WI38 (cell line): ENCODE measurements around the gene SHROOM4.

ENCODE experiments used
- H3K4me3 ChIP-seq: 2 replicates; pipeline ENCODE4 v1.5.1; 2011; ENCODE audit warnings: low read depth, mild to moderate bottlenecking, control low read depth, low read length
- TF ChIP-seq, protein P1 (sequence below): IDR thresholded peaks from 2 replicates; pipeline ENCODE4 v1.5.1; 2012; ENCODE audit warnings: low read depth, mild to moderate bottlenecking, control low read depth, low read length

The SHROOM4 gene

DNA sequence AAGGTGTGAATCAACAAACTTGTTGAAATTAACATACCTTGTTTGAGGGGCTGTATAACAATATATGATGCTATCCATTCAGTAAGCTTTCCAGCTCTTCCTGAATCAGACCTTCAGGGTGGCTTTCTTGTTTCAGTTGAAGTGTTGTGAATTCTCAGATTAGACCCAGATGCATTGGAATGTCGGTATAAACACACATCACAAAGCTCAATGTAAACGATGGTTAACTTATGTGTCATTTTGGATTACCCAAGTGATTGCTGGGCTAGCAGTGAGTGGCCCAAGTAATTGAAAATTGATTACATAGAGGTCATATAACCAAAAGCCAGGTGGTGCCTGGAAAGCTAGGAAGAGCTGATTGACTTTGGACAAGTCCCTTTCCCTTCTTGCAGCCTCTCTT, 115.0 kb downstream of the SHROOM4 start:
- H3K4me3 ChIP-seq = no peak overlapping the region
- TF ChIP-seq, protein P1, sequence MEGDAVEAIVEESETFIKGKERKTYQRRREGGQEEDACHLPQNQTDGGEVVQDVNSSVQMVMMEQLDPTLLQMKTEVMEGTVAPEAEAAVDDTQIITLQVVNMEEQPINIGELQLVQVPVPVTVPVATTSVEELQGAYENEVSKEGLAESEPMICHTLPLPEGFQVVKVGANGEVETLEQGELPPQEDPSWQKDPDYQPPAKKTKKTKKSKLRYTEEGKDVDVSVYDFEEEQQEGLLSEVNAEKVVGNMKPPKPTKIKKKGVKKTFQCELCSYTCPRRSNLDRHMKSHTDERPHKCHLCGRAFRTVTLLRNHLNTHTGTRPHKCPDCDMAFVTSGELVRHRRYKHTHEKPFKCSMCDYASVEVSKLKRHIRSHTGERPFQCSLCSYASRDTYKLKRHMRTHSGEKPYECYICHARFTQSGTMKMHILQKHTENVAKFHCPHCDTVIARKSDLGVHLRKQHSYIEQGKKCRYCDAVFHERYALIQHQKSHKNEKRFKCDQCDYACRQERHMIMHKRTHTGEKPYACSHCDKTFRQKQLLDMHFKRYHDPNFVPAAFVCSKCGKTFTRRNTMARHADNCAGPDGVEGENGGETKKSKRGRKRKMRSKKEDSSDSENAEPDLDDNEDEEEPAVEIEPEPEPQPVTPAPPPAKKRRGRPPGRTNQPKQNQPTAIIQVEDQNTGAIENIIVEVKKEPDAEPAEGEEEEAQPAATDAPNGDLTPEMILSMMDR = no peak

DNA sequence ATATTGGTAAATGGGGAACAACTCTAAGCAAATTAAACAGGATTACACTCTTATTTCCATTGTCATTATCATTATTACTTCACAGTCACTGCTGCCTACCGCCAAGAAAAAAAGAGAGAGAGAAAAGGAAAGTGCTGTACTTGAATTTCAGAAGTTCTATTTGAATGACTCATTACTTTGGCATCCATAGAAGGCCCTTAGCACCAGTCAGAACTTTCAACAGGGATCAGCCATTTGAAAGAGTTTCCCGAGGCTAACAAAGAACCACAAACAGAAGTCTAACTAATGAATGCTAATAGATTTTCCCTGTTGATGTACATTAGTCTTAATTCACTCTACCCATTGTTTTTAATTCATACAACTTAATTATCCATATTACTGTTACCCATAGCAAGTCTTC, 116.3 kb downstream of the SHROOM4 start:
- no peak overlapping the region for H3K4me3 ChIP-seq
- TF ChIP-seq, protein P1 = no peak

DNA sequence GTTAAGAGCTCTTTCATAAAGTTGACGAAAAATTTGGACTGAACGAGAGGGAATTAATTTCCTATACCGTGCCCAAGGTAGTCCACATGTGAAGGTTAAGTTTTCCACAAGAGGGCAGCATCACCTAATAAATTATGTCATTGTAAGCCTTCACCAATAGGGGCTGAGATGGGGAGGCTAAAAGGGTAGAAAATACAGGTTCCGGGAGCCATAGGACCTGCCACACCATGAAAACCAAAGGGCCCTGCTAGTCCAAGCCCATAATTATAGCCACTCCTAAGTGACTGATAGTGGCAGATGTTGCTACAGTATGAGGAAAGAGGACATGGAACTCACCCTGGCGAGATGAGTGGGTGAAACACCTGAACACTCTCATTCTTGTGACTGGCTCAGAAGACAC, 122.2 kb downstream of the SHROOM4 start:
- no peak overlapping the region for H3K4me3 ChIP-seq
- TF ChIP-seq, protein P1 = peak; percentile 37; the same call in 1 of the 2 replicates

DNA sequence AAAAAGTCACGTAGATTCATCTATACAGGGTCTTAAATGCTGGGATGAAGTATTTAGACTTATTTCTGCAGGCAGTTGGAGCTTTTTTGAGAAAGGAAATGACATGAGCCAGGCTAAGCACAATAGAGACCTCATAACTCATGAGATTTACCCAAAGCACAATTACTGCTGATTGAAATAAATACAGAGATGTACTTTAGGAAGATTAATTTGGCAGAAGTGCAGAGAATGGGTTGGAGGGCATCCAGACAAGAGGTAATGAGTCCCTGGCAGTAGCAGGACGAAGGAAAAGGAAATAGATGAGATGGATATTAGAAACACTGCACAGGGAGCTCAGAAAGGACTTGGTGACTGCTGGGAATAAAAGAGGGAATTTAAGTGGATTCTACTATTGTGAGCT, 129.1 kb downstream of the SHROOM4 start:
- TF ChIP-seq, protein P1 = no peak
- H3K4me3 ChIP-seq = no peak overlapping the region

DNA sequence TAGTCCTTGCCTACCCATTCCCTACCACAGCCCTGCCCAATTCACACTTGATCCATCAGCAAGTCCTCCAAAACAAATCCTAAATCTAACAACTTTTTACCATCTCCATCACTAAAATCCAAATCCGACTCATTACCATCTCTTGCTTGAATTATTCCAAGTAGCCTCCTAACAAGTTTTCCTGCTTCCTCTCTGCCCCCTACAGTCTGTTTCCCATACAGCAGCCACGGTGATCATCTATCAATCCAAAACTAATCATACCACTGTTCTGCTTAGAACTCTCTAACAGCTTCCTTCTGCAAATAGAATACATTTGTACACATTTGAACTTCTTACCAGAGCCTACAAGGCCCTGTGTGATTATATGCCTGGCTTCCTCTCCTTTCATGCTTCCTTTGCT, 133.0 kb downstream of the SHROOM4 start:
- TF ChIP-seq, protein P1 = no peak
- no peak overlapping the region for H3K4me3 ChIP-seq

DNA sequence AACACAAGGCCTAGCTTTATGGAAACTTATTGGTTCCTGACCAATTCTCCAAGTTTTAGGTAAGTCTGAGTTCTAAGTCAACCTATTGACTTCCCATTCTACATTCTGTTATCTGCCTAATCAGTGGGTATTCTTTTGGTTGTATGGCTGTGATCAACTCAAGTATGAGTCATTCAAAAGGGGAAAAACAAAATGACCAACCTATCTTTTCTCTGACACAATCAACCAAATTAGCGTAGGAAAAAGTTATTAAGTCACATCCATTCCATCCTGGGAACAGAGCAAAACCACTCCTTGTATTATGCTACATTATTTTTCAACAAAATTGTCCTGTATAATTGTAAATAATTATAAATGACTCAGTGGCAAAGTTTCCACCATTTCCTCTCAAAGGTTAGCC, 136.2 kb downstream of the SHROOM4 start:
- TF ChIP-seq, protein P1 = no peak
- H3K4me3 ChIP-seq = no peak overlapping the region

DNA sequence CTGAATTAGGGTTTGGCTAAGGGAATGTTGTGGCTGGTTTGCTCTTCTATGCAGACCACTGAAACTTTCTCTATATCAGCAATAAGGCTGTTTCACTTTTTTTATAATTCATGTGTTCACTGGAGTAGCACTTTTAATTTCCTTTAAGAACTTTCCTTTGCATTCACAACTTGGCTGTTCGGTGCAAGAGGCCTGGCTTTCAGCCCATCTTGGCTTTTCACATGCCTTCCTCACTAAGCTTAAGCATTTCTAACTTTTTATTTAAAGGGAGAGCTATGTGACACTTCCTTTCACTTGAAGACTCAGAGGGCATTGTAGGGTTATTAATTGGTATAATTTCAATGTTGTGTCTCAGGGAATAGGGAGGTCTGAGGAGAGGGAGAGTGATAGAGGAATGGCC, 142.3 kb downstream of the SHROOM4 start:
- no peak overlapping the region for H3K4me3 ChIP-seq
- TF ChIP-seq, protein P1 = no peak
